Lower leg skin (tissue), 3 donors: ENCODE data around the gene HTR2B.

Experiments used
- POLR2A ChIP-seq, 2 donors: fragments of 450-650 bp; IDR thresholded peaks; one replicate each; pipeline ENCODE4 v1.6.1; 2016 to 2017; ENCODE audit warnings: antibody characterized with exemption in 2 of 2, mild to moderate bottlenecking in 1 of 2, moderate library complexity in 1 of 2
- TF ChIP-seq, protein P1 (sequence below), 3 donors: fragments of 450-650 bp; IDR thresholded peaks; one replicate each; pipeline ENCODE4 v1.5.1; 2016; ENCODE audit warnings: antibody characterized with exemption in 3 of 3, mild to moderate bottlenecking in 3 of 3, moderate library complexity in 2 of 3

DNA sequence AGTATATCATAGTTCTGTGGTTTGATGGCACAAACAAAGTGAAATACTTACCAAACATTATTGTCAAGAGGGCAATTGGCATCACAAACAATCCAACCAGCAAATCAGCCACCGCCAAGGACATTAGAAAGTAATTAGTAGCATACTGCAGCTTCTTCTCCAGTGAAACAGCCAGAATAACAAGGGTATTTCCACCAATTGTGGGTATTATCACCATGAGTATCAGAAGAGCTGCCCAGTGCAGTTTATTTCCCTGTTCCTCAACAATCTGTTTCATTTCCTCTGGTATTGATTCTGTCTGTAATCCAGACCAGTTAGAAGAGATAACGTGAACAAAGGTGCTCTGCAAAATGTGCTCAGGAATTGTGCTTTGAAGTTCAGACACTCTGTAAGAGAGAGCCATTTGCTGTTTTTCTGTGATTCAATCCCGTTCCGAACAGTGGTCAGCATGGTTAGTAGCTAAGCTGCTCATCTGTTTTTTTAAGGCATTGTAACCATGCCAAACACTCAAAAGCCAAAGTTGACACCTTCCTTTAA, 1.4 kb downstream of the HTR2B start:
- TF ChIP-seq, protein P1, sequence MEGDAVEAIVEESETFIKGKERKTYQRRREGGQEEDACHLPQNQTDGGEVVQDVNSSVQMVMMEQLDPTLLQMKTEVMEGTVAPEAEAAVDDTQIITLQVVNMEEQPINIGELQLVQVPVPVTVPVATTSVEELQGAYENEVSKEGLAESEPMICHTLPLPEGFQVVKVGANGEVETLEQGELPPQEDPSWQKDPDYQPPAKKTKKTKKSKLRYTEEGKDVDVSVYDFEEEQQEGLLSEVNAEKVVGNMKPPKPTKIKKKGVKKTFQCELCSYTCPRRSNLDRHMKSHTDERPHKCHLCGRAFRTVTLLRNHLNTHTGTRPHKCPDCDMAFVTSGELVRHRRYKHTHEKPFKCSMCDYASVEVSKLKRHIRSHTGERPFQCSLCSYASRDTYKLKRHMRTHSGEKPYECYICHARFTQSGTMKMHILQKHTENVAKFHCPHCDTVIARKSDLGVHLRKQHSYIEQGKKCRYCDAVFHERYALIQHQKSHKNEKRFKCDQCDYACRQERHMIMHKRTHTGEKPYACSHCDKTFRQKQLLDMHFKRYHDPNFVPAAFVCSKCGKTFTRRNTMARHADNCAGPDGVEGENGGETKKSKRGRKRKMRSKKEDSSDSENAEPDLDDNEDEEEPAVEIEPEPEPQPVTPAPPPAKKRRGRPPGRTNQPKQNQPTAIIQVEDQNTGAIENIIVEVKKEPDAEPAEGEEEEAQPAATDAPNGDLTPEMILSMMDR (IDR thresholded peaks at IDR 0.05): no peak
- no peak for TF ChIP-seq POLR2A (IDR thresholded peaks at IDR 0.05)
